GM20000 (cell line): ENCODE measurements around the gene DDX43.
"Not testable (repeated sequence)": the region's sequence is repeated elsewhere in the genome, so short reads cannot be mapped to it uniquely, and the experiment has no call there.

ENCODE experiments used
- DNase-seq: peaks from one replicate; pipeline ENCODE4 v3.0.0; 2012; ENCODE audit warnings: low spot score
- TF ChIP-seq, protein P1 (sequence below): IDR thresholded peaks from 2 replicates; pipeline ENCODE4 v1.5.1; 2012; ENCODE audit warnings: mild to moderate bottlenecking, control low read depth; ENCODE audit errors: extremely low read depth, missing control alignments

Gene DDX43

DNA sequence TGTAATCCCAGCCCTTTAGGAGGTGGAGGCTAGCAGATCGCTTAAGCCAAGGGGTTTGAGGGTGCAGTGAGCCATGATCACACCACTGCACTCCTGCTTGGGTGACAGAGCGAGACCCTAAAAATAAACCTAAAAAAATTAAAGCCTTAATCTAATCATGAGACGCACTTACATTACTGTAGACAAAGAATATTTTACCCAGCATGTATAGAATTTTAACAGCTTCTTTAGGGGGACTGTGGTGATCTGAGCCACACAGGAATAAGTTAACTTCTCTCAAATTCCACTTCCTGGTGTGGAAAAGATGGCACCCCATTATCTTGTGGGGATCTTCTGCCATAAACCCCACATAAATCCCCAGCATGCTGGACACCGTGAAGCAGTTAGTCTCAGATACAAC lies 22.6 kb upstream of the DDX43 start:
- no peak for DNase-seq
- TF ChIP-seq, protein P1, sequence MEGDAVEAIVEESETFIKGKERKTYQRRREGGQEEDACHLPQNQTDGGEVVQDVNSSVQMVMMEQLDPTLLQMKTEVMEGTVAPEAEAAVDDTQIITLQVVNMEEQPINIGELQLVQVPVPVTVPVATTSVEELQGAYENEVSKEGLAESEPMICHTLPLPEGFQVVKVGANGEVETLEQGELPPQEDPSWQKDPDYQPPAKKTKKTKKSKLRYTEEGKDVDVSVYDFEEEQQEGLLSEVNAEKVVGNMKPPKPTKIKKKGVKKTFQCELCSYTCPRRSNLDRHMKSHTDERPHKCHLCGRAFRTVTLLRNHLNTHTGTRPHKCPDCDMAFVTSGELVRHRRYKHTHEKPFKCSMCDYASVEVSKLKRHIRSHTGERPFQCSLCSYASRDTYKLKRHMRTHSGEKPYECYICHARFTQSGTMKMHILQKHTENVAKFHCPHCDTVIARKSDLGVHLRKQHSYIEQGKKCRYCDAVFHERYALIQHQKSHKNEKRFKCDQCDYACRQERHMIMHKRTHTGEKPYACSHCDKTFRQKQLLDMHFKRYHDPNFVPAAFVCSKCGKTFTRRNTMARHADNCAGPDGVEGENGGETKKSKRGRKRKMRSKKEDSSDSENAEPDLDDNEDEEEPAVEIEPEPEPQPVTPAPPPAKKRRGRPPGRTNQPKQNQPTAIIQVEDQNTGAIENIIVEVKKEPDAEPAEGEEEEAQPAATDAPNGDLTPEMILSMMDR: no peak

DNA sequence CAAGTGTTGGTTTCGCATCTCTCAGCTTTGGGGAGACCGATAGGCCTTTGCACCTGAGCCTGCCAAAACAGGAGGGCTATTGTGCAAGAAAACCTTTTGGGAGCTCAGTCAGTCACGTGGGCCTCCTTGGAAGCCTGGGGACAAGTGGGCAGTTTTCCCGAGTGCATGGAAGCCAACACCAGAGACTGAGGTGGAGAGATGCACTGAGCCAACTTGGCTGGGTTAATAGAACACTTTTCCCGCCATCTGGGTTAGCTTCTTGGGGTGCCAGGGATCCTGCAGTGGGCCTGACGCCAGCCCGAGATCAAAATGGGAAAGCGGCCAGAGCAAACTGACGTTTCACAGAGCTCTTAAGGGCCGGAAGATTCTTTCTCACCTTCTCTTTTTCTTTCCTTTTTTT lies 22.1 kb upstream of the DDX43 start:
- TF ChIP-seq, protein P1: no peak
- DNase-seq: no peak

DNA sequence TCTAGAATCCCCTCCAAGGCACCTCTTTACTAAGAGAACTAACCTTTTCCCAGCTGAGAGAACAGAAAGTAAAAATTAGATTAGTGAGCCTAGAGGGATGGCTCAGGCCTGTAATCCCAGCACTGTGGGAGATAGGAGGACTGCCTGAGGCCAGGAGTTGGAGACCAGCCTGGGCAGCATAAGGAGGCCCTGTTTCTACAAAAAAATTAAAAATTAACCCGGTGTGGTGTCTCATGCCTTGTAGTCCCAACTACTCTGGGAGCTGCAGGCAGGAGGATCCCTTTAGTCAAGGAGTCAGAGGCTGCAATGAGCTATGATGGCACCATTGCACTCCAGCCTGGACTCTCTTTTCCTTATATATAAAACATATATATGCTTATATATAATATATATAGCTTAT lies 19.4 kb upstream of the DDX43 start:
- DNase-seq: no peak
- TF ChIP-seq, protein P1: no peak

DNA sequence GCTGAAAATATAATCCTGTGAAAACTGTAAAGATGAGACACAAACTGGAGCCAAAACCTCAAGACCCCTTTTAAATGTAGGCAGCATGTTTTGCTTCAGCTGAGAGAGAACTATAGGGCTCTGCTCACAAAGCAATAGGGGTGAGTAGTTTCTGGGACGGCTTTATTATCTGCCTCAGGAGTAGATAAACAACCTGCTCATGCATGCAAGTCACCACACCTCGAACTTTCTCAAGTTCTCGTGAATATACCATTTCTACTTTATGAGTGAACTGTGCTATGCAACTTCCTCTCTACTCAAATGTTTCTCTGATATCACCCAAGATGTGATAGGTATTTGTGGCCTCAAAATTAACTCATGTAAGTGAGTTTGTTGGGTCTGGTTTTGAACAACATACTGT lies 17.4 kb upstream of the DDX43 start:
- DNase-seq: no peak
- TF ChIP-seq, protein P1: no peak

DNA sequence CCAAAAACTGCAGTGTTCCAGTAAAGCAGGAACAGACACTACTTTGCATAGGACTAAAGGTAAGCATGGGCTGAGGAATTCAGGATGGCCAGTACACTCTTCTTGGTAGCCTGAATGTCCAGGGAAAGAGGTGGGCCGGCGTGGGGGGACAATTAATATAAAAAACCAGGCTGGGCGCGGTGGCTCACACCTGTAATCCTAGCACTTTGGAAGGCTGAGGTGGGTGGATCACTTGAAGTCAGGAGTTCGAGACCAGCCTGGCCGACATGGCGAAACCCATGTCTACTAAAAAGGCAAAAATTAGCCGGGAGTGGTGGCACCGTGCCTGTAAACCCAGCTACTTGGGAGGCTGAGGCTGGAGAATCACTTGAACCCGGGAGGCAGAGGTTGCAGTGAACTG lies 13.1 kb upstream of the DDX43 start:
- DNase-seq: not testable (repeated sequence)

DNA sequence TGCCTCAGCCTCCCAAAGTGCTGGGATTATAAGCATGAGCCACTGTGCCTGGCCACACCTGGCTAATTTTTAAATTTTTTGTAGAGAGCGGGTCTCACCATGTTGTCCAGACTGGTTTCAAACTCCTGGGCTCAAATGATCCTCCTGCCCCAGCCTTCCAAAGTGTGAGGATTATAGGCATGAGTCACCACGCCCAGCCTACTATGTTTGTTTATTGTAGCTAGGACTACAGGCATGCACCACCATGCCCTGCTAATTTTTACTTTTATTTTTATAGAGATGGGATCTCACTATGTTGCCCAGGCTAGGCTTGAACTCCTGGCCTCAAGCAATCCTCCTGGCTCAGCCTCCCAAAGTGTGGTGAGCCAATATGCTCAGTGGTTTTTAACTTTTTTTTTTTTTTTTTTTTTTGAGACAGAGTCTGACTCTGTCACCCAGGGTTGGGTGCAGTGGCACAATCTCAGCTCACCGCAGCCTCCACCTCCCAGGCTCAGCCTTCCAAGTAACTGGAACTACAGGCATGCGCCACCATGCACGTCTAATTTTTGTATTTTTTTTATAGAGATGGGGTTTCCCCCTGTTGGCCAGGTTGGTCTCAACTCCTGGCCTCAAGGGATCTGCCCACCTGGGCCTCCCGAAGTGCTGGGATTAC lies 12.0 kb upstream of the DDX43 start:
- no peak for DNase-seq
- TF ChIP-seq, protein P1: no peak

DNA sequence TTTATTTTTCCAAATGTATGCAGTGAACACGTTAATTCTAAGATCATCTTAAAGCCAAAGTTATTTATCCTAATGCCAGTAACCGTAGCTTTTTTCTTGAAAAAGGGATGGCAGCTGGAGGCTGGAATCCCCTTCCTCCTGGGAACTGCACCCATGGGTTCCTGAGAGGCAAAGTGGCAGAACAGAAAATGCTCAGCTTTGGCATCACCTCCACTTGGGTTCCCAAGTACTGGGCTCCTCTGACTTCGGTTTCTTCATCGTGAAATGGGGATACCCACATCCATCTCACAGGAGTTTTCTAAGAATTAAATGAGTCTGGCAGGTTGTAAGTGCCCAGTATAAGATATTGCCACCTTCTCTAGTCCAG lies 6.2 kb upstream of the DDX43 start:
- DNase-seq: no peak
- TF ChIP-seq, protein P1: no peak

DNA sequence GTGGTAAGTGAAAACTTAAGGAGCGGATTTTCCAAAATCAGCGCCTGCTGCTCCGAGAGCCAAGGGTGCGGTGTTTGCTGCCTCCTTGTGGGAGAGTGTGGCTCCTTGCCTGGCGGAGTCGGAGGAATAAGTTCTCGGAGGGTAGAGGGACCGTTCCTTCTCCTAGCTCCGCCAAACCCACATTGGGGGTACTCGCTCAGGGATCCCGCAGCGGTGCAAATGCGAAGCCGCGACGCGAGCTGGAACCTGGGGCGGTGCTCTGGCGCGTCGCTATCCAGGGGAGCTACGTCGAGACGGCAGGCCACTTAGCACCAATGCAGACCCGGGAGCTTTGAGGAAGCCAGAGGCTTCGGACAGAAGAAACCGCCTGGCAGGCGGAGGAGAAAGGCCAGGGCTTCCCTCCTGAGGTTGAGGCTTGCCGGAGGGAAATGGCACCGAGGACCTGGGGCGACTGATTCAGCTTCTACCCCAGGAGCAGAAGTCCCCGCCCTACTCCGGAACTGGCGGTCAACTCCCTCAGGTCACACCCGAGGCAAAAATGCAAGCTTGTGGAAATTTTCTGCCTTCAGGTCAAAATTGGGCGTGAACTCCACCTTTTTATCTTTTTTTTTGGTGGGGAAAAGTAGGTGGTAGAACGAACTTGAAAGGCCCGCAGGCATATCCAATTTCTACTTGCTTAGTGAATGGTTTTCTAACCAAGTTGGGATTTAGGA lies 5.7 kb upstream of the DDX43 start:
- TF ChIP-seq, protein P1: peak; percentile 49
- DNase-seq: peak; percentile 78
